HepG2 (cell line): ENCODE measurements around the gene CACNA2D3. TPM values are rescaled to one million over a fixed set of nuclear protein-coding genes. Genes with fewer than 3 reads are reported as not detected.

Source experiments
- ATAC-seq: fragments of 200-7000 bp; cut with Tn5 transposase; 3 replicates; pipeline ENCODE4 v1.9.1; 2020; ENCODE audit warnings: mild to moderate bottlenecking, moderate library complexity
- BruUV-seq: library from RNA; stranded (reverse); fragments of 400-500 nt; replicated peaks from 2 replicates; lab custom pipeline; 2021; lab: Mats Ljungman, UMichigan
- CTCF ChIA-PET: fragments of 300-600 bp; formaldehyde crosslinking; extraction: SDS; loops from one replicate; lab custom pipeline; 2021; ENCODE audit warnings: low total read pairs, inconsistent platforms, low intra/inter-chr PET ratio; lab: Yijun Ruan, JAX
- POLR2A ChIA-PET: fragments of 350-600 bp; sonication (Branson Sonifier 250); formaldehyde crosslinking; loops from one replicate; lab custom pipeline; 2020; ENCODE audit warnings: antibody characterized with exemption, inconsistent platforms; lab: Yijun Ruan, JAX
- DNase-seq: peaks from one replicate; pipeline ENCODE4 v3.0.0-alpha.2; 2015; ENCODE audit warnings: low spot score
- FAIRE-seq: peaks from 3 replicates; lab custom pipeline; 2011; peaks lifted over from hg19 to GRCh38; lab: Jason Lieb, UNC
- H2AFZ ChIP-seq: one replicate; pipeline ENCODE4 v1.6.1; 2011; ENCODE audit warnings: low read length, inconsistent platforms
- H3K27ac ChIP-seq: fragments of 300-600 bp; 3 replicates; pipeline ENCODE4 v1.8.0; 2011; ENCODE audit warnings: mixed run types, mild to moderate bottlenecking, mixed read lengths, low read length, inconsistent platforms; ENCODE audit not compliant: insufficient read depth; ENCODE audit errors: extremely low read length
- H3K27me3 ChIP-seq, 2 experiments: fragments of 200-600 bp in 1 of 2; 2 replicates in 1 of 2; 3 replicates in 1 of 2; pipeline versions ENCODE4 v1.6.0 to v1.8.0; 2011; ENCODE audit warnings: low read length in 2 of 2, mild to moderate bottlenecking in 2 of 2, moderate library complexity in 2 of 2, inconsistent platforms in 1 of 2; ENCODE audit not compliant: insufficient read depth in 2 of 2, control insufficient read depth in 1 of 2
- H3K36me3 ChIP-seq, 2 experiments: fragments of 200-600 bp in 1 of 2; replicated peaks in 1 of 2; 2 replicates in 1 of 2; 3 replicates in 1 of 2; pipeline versions ENCODE4 v1.5.1 to v1.8.0; 2011; ENCODE audit warnings: low read length in 2 of 2, inconsistent platforms in 1 of 2; ENCODE audit not compliant: insufficient read depth in 2 of 2, control insufficient read depth in 1 of 2
- H3K4me1 ChIP-seq: 2 replicates; pipeline ENCODE4 v1.5.1; 2012; ENCODE audit warnings: low read length, inconsistent platforms; ENCODE audit not compliant: insufficient read depth
- H3K4me2 ChIP-seq: 2 replicates; pipeline ENCODE4 v1.6.0; 2011; ENCODE audit warnings: low read depth, low read length, inconsistent platforms
- H3K4me3 ChIP-seq, 3 experiments: fragments of 200-600 bp in 1 of 3; sonication (generic), shearing (Covaris generic) in 1 of 3; replicated peaks in 1 of 3; 2 replicates each; pipeline ENCODE4 v1.5.1; 2011 to 2016; ENCODE audit warnings: low read length in 3 of 3, inconsistent platforms in 2 of 3, low read depth in 2 of 3, mild to moderate bottlenecking in 2 of 3, control low read depth in 1 of 3, mixed read lengths in 1 of 3; ENCODE audit not compliant: insufficient read depth in 1 of 3
- H3K79me2 ChIP-seq: one replicate; pipeline ENCODE4 v1.6.1; 2011; ENCODE audit warnings: low read length, inconsistent platforms; ENCODE audit not compliant: insufficient read depth
- H3K9ac ChIP-seq: 2 replicates; pipeline ENCODE4 v1.6.0; 2011; ENCODE audit warnings: mild to moderate bottlenecking, low read depth, low read length, inconsistent platforms; ENCODE audit not compliant: insufficient read depth
- H3K9me3 ChIP-seq: 2 replicates; pipeline ENCODE4 v1.5.1; 2012; ENCODE audit warnings: mild to moderate bottlenecking, low read length
- H4K20me1 ChIP-seq: 2 replicates; pipeline ENCODE4 v1.6.0; 2011; ENCODE audit warnings: inconsistent platforms, mild to moderate bottlenecking, low read length, moderate library complexity; ENCODE audit not compliant: insufficient read depth
- AKAP8 ChIP-seq: sonication (generic); formaldehyde crosslinking; IDR thresholded peaks from 2 replicates; pipeline ENCODE4 v1.5.1; 2020; ENCODE audit warnings: mild to moderate bottlenecking, missing genetic modification reagents
- GATA4 ChIP-seq: sonication (generic); IDR thresholded peaks from 2 replicates; pipeline ENCODE4 v1.6.1; 2016; ENCODE audit warnings: antibody characterized with exemption, low read depth, borderline replicate concordance
- HES4 ChIP-seq: sonication (generic); formaldehyde crosslinking; IDR thresholded peaks from 2 replicates; pipeline ENCODE4 v1.9.0; 2021; ENCODE audit warnings: mild to moderate bottlenecking, missing genetic modification reagents, borderline replicate concordance
- KDM2A ChIP-seq: sonication (generic); formaldehyde crosslinking; IDR thresholded peaks from 2 replicates; pipeline ENCODE4 v1.4.0; 2020; ENCODE audit warnings: low read depth, missing genetic modification reagents, borderline replicate concordance
- KLF12 ChIP-seq: sonication (generic); formaldehyde crosslinking; IDR thresholded peaks from 2 replicates; pipeline ENCODE4 v1.4.0; 2020; ENCODE audit warnings: missing genetic modification reagents, borderline replicate concordance
- SRF ChIP-seq: IDR thresholded peaks from 2 replicates; pipeline ENCODE4 v1.6.1; 2011; ENCODE audit warnings: mild to moderate bottlenecking, low read depth, low read length, moderate library complexity
- ZNF44 ChIP-seq: sonication (generic); formaldehyde crosslinking; IDR thresholded peaks from 2 replicates; pipeline ENCODE4 v1.5.1; 2020; ENCODE audit warnings: mild to moderate bottlenecking, missing genetic modification reagents
- ZNF777 ChIP-seq: sonication (generic); formaldehyde crosslinking; IDR thresholded peaks from 2 replicates; pipeline ENCODE4 v1.4.0; 2020; ENCODE audit warnings: missing genetic modification reagents
- WGBS: methylation state at CpG from one replicate; pipeline ENCODE4 v1.1.6; 2017; ENCODE audit warnings: low lambda C conversion rate; 5-methylcytosine and 5-hydroxymethylcytosine counted together
- in situ Hi-C: cut with HindIII; loops from 2 replicates; pipeline ENCODE4 v1.10.0; 2017; ENCODE audit warnings: low pct_unique_long_range_greater_than_20kb; ENCODE audit not compliant: extremely low pct_ligation_motif_present
- intact Hi-C: fragments of 100-400 bp; cut with micrococcal nuclease; formaldehyde crosslinking; loops from one replicate; pipeline ENCODE4 v1.10.0; 2022; ENCODE audit not compliant: unreplicated experiment
- polyA plus RNA-seq, 8 experiments: library from polyadenylated mRNA; depleted of rRNA in 3 of 8; stranded (reverse) in 7 of 8; unstranded in 1 of 8; fragments of >200 nt; fragmentation: Illumina TruSeq in 4 of 8; extraction: Trizol in 4 of 8; gene quantifications; 2 replicates each; pipeline versions ENCODE4 v1.2.1 to v1.2.3, GENCODE V29; 2011 to 2016; ENCODE audit warnings: low read depth in 4 of 8, missing spikeins in 1 of 8, mixed read lengths in 1 of 8; ENCODE audit not compliant: insufficient read depth in 1 of 8
- total RNA-seq, 5 experiments: library from RNA; depleted of rRNA; stranded (reverse); fragments of >200 nt; fragmentation: Illumina TruSeq; extraction: Trizol; gene quantifications; 2 replicates each; pipeline ENCODE4 v1.2.3, GENCODE V29; 2016; ENCODE audit warnings: low read depth in 1 of 5
- TF ChIP-seq, protein P1 (sequence below): sonication (generic); formaldehyde crosslinking; IDR thresholded peaks from 2 replicates; pipeline ENCODE4 v1.4.0; 2020; ENCODE audit warnings: missing genetic modification reagents
- TF ChIP-seq, protein P2 (sequence below): sonication (generic); formaldehyde crosslinking; IDR thresholded peaks from 2 replicates; pipeline ENCODE4 v1.4.0; 2020; ENCODE audit warnings: mild to moderate bottlenecking, low read depth, missing genetic modification reagents

Gene CACNA2D3
- total and polyA plus RNA-seq, 2 of the 13 experiments (the other 11 are each of a cell fraction or from before 2014, with no cell fraction given), result not detected

DNA sequence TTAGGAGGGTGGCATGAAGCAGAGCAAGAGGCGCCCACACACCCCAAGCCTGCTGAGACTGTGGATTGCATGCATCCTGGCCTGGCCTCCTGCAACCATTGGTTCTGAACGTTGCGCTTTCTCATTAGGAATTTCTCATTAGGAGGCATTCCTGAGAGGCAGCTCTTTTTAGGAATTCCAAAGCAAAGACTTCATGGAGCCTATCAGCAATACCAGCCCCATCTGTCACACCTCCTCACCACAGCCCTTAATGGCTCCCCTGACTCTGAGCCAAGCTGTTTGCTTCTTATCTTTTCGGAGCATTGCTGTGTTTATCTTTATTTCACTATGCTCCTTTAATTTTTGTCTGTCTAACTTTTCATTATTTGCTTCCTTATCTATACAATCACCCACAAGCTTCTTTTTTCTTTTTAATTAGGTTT, 226.9 kb downstream of the CACNA2D3 start (continued):
- TF ChIP-seq, protein P1, sequence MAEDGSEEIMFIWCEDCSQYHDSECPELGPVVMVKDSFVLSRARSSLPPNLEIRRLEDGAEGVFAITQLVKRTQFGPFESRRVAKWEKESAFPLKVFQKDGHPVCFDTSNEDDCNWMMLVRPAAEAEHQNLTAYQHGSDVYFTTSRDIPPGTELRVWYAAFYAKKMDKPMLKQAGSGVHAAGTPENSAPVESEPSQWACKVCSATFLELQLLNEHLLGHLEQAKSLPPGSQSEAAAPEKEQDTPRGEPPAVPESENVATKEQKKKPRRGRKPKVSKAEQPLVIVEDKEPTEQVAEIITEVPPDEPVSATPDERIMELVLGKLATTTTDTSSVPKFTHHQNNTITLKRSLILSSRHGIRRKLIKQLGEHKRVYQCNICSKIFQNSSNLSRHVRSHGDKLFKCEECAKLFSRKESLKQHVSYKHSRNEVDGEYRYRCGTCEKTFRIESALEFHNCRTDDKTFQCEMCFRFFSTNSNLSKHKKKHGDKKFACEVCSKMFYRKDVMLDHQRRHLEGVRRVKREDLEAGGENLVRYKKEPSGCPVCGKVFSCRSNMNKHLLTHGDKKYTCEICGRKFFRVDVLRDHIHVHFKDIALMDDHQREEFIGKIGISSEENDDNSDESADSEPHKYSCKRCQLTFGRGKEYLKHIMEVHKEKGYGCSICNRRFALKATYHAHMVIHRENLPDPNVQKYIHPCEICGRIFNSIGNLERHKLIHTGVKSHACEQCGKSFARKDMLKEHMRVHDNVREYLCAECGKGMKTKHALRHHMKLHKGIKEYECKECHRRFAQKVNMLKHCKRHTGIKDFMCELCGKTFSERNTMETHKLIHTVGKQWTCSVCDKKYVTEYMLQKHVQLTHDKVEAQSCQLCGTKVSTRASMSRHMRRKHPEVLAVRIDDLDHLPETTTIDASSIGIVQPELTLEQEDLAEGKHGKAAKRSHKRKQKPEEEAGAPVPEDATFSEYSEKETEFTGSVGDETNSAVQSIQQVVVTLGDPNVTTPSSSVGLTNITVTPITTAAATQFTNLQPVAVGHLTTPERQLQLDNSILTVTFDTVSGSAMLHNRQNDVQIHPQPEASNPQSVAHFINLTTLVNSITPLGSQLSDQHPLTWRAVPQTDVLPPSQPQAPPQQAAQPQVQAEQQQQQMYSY, result no peak
- TF ChIP-seq ZNF44 (CRISPR knock-in tag), result no peak
- no peak for TF ChIP-seq HES4
- no peak for TF ChIP-seq ZNF777

DNA sequence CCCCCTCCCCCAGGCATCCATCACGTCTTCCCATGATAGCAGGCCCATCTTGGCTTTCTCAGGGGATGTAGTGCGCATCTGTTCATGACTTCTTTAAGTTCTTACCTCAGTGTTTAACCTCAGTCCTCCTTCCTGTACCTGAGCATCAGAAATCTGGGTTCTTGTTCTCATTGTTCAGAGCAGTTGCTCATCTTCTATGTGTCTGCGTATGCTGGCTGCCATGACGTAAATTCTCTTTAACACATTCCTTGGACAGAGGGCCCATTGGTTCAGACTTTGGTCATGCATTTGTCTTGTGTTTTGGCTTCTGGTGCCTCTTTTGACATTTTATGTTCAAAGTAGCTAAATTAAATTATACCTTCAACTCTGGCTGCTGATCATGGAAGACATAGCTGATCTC, 227.3 kb downstream of the CACNA2D3 start:
- no peak overlapping the region for H2AFZ ChIP-seq
- DNase-seq (no peak), ATAC-seq (no peak), FAIRE-seq (no peak)
- H3K4me3 ChIP-seq, result no peak overlapping the region
- H4K20me1 ChIP-seq, result no peaks in the 10 kb centered on the region
- H3K4me2 ChIP-seq, result no peak overlapping the region
- ChIA-PET POLR2A (no interaction called here), CTCF (no interaction called here)
- no peak overlapping the region for H3K27ac ChIP-seq
- intact Hi-C loops (no loop called here), in situ Hi-C loops (no loop called here)
- no peaks in the 10 kb centered on the region for H3K9me3 ChIP-seq
- no peaks in the 10 kb centered on the region for H3K4me1 ChIP-seq
- TF ChIP-seq AKAP8 (CRISPR knock-in tag), result no peak
- TF ChIP-seq KDM2A, result no peak
- TF ChIP-seq GATA4, result no peak
- no peak for TF ChIP-seq SRF
- TF ChIP-seq KLF12 (CRISPR knock-in tag), result no peak
- TF ChIP-seq, protein P2, sequence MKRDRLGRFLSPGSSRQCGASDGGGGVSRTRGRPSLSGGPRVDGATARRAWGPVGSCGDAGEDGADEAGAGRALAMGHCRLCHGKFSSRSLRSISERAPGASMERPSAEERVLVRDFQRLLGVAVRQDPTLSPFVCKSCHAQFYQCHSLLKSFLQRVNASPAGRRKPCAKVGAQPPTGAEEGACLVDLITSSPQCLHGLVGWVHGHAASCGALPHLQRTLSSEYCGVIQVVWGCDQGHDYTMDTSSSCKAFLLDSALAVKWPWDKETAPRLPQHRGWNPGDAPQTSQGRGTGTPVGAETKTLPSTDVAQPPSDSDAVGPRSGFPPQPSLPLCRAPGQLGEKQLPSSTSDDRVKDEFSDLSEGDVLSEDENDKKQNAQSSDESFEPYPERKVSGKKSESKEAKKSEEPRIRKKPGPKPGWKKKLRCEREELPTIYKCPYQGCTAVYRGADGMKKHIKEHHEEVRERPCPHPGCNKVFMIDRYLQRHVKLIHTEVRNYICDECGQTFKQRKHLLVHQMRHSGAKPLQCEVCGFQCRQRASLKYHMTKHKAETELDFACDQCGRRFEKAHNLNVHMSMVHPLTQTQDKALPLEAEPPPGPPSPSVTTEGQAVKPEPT, result no peak
- TF ChIP-seq, all 625 proteins: peak for 0
- BruUV-seq, result no TSS peak
- Histone ChIP-seq H3K79me2 (no peaks in the 10 kb centered on the region), H3K36me3 (no peaks in the 10 kb centered on the region), H3K9ac (no peak overlapping the region), H3K27me3 (peaks cover 0 to 2% of the 10 kb centered on the region in 2 experiments; a peak in 2 of 5 replicates)
- 47% methylated on average over 4 of the region's 4 CpGs for WGBS
